Cardiac muscle cell (in vitro differentiated cells and primary cell): ENCODE data around the gene IRX3. TPM values are rescaled to one million over a fixed set of nuclear protein-coding genes. Genes with fewer than 3 reads are reported as not detected.
A peak's percentile ranks its signal among the peaks of the same experiment; 100 is the strongest.

Experiments
- DNase-seq, 2 donors: peaks; one replicate each; pipeline versions ENCODE4 v3.0.0 to v3.0.0-alpha.2; 2010 to 2017; ENCODE audit warnings: low read depth in 1 of 2, low spot score in 1 of 2
- H3K27ac ChIP-seq: fragments of 200-600 bp; sonication (generic); 2 replicates; pipeline ENCODE4 v1.5.1; 2016
- H3K27me3 ChIP-seq: fragments of 200-600 bp; sonication (generic); 2 replicates; pipeline ENCODE4 v1.6.0; 2016; ENCODE audit warnings: control low read depth
- H3K36me3 ChIP-seq: fragments of 200-600 bp; sonication (generic); 2 replicates; pipeline ENCODE4 v1.5.1; 2016; ENCODE audit warnings: control low read depth
- H3K4me1 ChIP-seq: fragments of 200-600 bp; sonication (generic); 2 replicates; pipeline ENCODE4 v1.8.1; 2017; ENCODE audit warnings: low read depth, mild to moderate bottlenecking, mixed run types
- H3K4me3 ChIP-seq: fragments of 200-600 bp; sonication (generic); 2 replicates; pipeline ENCODE4 v1.5.1; 2016; ENCODE audit warnings: mild to moderate bottlenecking
- H3K9me3 ChIP-seq: fragments of 200-600 bp; sonication (generic); 2 replicates; pipeline ENCODE4 v1.5.1; 2017; ENCODE audit warnings: low read depth, mild to moderate bottlenecking, control low read depth
- CTCF ChIP-seq: IDR thresholded peaks from 2 replicates; pipeline ENCODE4 v1.5.1; 2012; ENCODE audit warnings: low read depth, mild to moderate bottlenecking, low read length
- polyA plus RNA-seq: library from polyadenylated mRNA; unstranded; fragments of >200 nt; fragmentation: Nextera tagmentation; extraction: Ambion mirVana; gene quantifications from 2 replicates; pipeline ENCODE4 v1.2.1, GENCODE V29; 2016
- total RNA-seq: library from RNA; depleted of rRNA; stranded (reverse); fragments of >200 nt; gene quantifications from 2 replicates; pipeline ENCODE4 v1.2.3, GENCODE V29; 2016

The IRX3 gene
- total and polyA plus RNA-seq, 2 experiments from 2014 or later, result 190 to 209 TPM

- no peaks in the 10 kb centered on the region for H3K27me3 ChIP-seq
- peaks cover 15% of the 10 kb centered on the region for H3K4me1 ChIP-seq
- H3K9me3 ChIP-seq, result no peaks in the 10 kb centered on the region
- no peaks in the 10 kb centered on the region for H3K36me3 ChIP-seq
- no peak overlapping the region for H3K4me3 ChIP-seq
- no peak for TF ChIP-seq CTCF
- H3K27ac ChIP-seq, result no peak overlapping the region
- no peak for DNase-seq
These were observed 17.1 kb downstream of the IRX3 start for GRCh38 chr16:54269461-54269860.

GRCh38 chr16:54268766-54269165 is 17.8 kb downstream of the IRX3 start:
- peaks cover 15% of the 10 kb centered on the region for H3K4me1 ChIP-seq
- H3K36me3 ChIP-seq, result no peaks in the 10 kb centered on the region
- H3K27ac ChIP-seq, result no peak overlapping the region
- no peaks in the 10 kb centered on the region for H3K27me3 ChIP-seq
- H3K4me3 ChIP-seq, result no peak overlapping the region
- DNase-seq, result no peak
- H3K9me3 ChIP-seq, result no peaks in the 10 kb centered on the region
- no peak for TF ChIP-seq CTCF

- Histone ChIP-seq H3K4me1 (peaks cover 15% of the 10 kb centered on the region), H3K9me3 (no peaks in the 10 kb centered on the region), H3K4me3 (no peak overlapping the region), H3K27ac (no peak overlapping the region), H3K27me3 (no peaks in the 10 kb centered on the region), H3K36me3 (no peaks in the 10 kb centered on the region)
- no peak for TF ChIP-seq CTCF
- no peak for DNase-seq
These were observed 18.2 kb downstream of the IRX3 start for GRCh38 chr16:54268340-54268739.

DNA sequence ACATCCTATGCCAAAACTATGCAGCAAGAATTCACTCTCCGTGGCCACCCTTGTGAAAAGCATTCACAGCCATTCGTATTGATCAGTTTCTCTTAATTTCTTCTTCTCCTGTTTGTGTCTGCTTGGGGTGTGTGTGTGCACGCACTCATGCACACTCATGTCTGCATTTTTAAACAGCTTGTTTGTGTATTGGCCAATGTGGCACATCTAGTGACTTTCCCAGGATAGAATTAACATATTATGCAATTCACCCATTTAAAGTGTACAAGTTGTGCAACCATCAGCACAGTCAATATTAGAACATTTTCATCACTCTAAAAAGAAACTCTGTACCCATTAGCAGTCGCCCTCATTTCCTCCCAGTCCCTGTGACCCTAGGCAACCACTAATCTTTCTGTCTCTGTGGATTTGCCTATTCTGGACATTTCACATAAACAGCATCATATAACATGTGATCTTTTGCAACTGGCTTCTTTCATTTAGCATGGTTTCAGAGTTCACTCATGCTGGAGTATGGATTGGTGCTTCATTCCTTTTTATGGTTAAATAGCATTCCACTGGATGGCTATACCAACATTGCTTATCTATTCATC is 20.1 kb downstream of the IRX3 start:
- Histone ChIP-seq H3K4me3 (no peak overlapping the region), H3K9me3 (no peaks in the 10 kb centered on the region), H3K27ac (no peak overlapping the region), H3K27me3 (no peaks in the 10 kb centered on the region), H3K36me3 (no peaks in the 10 kb centered on the region), H3K4me1 (peaks cover 14% of the 10 kb centered on the region)
- DNase-seq, result peak in 1 of 2 donors; percentile 57
- no peak for TF ChIP-seq CTCF

DNA sequence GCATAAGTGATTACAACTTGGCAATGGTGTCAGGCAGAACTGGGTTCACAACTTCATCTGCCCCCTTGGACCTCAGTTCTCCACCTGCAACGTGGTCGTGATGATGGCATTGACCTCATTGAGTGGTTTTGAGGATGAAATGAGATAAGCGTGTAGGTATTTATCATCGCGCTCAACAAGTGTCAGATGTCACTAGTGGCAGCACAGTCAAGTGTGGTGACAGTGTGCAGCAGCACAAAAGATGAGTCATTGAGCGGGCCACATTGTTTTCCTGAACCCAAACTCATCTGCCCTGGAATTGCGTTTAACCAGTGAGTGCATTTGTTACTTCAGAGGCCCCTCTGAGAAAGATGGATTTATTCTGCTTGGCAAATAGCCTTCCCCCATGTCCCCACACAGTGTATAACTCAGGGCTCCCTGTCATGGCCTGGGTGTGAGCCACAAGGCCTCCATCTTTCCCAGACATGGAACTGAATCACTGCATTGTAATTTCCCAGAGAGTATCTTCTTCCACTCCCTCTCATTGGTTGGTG is 20.9 kb downstream of the IRX3 start:
- TF ChIP-seq CTCF, result no peak
- H3K36me3 ChIP-seq, result no peaks in the 10 kb centered on the region
- no peaks in the 10 kb centered on the region for H3K27me3 ChIP-seq
- DNase-seq, result peak in 1 of 2 donors; percentile 23
- H3K27ac ChIP-seq, result peak overlapping the region; percentile 7
- H3K4me1 ChIP-seq, result peaks cover 9% of the 10 kb centered on the region
- no peaks in the 10 kb centered on the region for H3K9me3 ChIP-seq
- H3K4me3 ChIP-seq, result no peak overlapping the region
